Motor neuron (in vitro differentiated cells): ENCODE data around the gene RHBDF2. TPM values are rescaled to one million over a fixed set of nuclear protein-coding genes. Genes with fewer than 3 reads are reported as not detected.
"Not testable (repeated sequence)": the region's sequence is repeated elsewhere in the genome, so short reads cannot be mapped to it uniquely, and the experiment has no call there.

Experiments
- ATAC-seq, 8 experiments: fragments of 200-7000 bp; cut with Tn5 transposase; replicated peaks in 6 of 8; 2 replicates each; pipeline ENCODE4 v1.8.0; 2021; ENCODE audit warnings: mild to moderate bottlenecking in 8 of 8, moderate library complexity in 8 of 8
- H3K27ac ChIP-seq, 2 donors: fragments of 250-450 bp; sonication (Bioruptor Pico); 2 replicates each; pipeline ENCODE4 v1.9.0; 2021; ENCODE audit warnings: antibody characterized with exemption in 2 of 2, mild to moderate bottlenecking in 2 of 2, moderate library complexity in 1 of 2
- H3K4me1 ChIP-seq, 2 donors: fragments of 250-450 bp; sonication (Bioruptor Pico); replicated peaks in 1 of 2; 2 replicates each; pipeline ENCODE4 v1.6.1; 2021; ENCODE audit warnings: antibody characterized with exemption in 2 of 2, mild to moderate bottlenecking in 2 of 2, moderate library complexity in 1 of 2
- H3K4me3 ChIP-seq, 5 donors: fragments of 250-450 bp; sonication (Bioruptor Pico); 2 replicates each; pipeline ENCODE4 v1.9.0; 2021; ENCODE audit warnings: antibody characterized with exemption in 5 of 5, mild to moderate bottlenecking in 5 of 5, moderate library complexity in 4 of 5
- WGBS, 10 experiments: fragments of 450-650 bp; shearing (Covaris generic); methylation state at CpG; one replicate each; pipeline ENCODE4 v1.0.0; 2022; 5-methylcytosine and 5-hydroxymethylcytosine counted together
- in situ Hi-C, 9 experiments: fragments of 400-800 bp; cut with MboI; loops; one replicate each; pipeline ENCODE4 v1.15.0; 2021; ENCODE audit warnings: low sequenced_read_pairs in 9 of 9, low pct_unique_long_range_greater_than_20kb in 2 of 9; ENCODE audit not compliant: unreplicated experiment in 9 of 9
- total RNA-seq, 8 experiments: library from RNA; unstranded; fragments of 300-600 nt; gene quantifications; 2 replicates each; pipeline versions ENCODE4 v1.2.3 to v1.2.4, GENCODE V29; 2022

Gene RHBDF2
- total RNA-seq, 8 experiments from 2014 or later: 0.78 to 17.3 (median 2.8) TPM

DNA sequence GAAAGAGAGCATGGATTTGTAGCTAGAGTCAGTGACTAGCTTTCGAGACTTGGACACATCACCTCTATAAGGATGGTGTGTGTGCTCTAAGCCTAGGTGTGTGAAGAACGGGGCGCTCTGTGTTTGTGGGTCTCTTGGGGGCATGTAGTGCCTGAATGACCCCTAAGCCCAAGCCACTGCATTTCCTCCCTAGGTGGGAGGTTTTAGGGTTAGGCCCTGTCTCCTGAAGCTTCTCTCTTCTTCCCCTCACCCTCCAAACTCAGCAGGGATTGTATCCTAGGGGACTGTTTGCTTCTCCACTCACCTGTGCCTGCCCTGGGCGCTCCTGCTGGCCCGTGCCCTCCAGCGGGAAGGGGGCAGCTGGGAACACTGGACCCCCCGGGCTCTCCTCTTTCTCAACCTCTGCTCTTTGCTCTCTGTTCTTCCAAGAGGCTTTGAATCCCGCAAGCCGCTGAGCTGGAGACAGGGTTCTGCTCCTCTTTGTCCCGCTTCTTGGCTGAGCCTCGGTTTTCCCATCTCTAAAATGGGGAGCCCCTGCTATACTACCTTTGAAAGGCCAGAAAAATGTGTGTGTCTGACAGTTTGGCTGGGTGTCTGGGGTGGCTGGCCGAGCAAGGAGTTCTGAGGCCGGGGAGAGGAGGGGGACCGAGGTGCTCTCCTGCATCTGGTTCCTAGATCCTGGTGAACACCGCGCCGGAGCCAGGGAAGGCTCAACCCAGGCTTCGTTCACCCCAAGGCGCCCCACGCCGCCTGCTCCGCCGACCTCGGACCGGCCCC is 35.5 kb upstream of the RHBDF2 start:
- no peak for ATAC-seq
- H3K4me3 ChIP-seq: peak overlapping the region; percentile 32 to 49 (median 33)
- H3K27ac ChIP-seq: no peak overlapping the region
- in situ Hi-C loops: loop anchor here in 2 of 9 experiments (25.0 kb wide), 1 partner anchor 176 kb away; the partner anchor contains the start of gene MXRA7 (in 2 of the 2)
- H3K4me1 ChIP-seq: peaks cover 21 to 32% of the 10 kb centered on the region in 2 donors
- 45 to 100% (median 89%) methylated on average over 1 to 12 of the region's 25 CpGs; no CpG with 5 or more reads in 2 of the 10 experiments for WGBS, 10 experiments

DNA sequence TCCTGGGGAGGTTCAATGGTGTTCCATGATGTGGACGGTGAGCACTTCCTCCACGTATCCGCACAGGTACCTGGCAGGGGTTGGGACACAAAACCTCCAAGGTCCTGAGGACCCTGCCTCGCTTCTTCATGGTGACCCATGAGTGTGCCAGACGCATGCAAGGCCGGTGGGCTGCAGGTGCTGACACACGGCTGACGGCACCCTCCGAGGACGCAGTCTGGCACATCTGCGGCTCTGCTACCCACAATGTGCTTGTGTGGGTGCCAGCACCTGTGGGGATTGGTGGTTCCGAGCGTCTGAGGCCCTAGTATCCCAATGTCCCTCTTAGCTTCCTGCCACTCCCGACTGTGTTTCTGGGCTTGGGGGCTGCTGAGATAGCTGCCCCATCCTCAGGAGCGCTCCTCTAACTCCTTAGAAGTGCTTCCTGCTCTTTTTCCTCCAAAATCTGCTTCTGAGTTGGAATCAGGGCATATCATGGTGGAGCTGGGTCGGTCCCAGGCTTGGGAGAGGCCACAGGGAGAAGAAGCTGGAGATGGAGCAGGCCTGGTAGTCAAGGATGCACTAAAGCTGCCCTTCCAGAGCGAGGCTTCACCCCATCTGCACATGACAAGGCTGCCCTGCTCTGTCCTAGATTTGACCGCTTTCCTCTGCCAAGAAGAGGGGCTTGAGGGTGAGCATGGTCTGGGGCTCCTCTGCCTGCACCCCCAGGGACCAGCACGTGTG is 34.7 kb upstream of the RHBDF2 start:
- no peak for ATAC-seq
- WGBS, 10 experiments: 63 to 100% (median 82%) methylated on average over 1 to 7 of the region's 19 CpGs; no CpG with 5 or more reads in 5 of the 10 experiments
- in situ Hi-C loops: loop anchor here in 2 of 9 experiments (25.0 kb wide), 1 partner anchor 176 kb away; the partner anchor contains the start of gene MXRA7 (in 2 of the 2)
- Histone ChIP-seq H3K4me3 (no peak overlapping the region), H3K27ac (no peak overlapping the region), H3K4me1 (peaks cover 14 to 28% of the 10 kb centered on the region in 2 donors)

GRCh38 chr17:76534831-76535732 is 33.9 kb upstream of the RHBDF2 start:
- in situ Hi-C loops: loop anchor here in 2 of 9 experiments (25.0 kb wide), 1 partner anchor 177 kb away; the partner anchor contains the start of gene MXRA7 (in 2 of the 2)
- ATAC-seq: peak in 2 of 8 experiments; percentile 13 to 38
- WGBS, 10 experiments: 60 to 80% (median 63%) methylated on average over 1 to 3 of the region's 7 CpGs; no CpG with 5 or more reads in 6 of the 10 experiments
- Histone ChIP-seq H3K4me1 (peaks cover 16 to 27% of the 10 kb centered on the region in 2 donors), H3K4me3 (no peak overlapping the region), H3K27ac (no peak overlapping the region)

- in situ Hi-C loops: loop anchor here in 2 of 9 experiments (25.0 kb wide), 1 partner anchor 179 kb away; the partner anchor contains the start of gene MXRA7 (in 2 of the 2)
- 79 to 100% (median 94%) methylated on average over 2 to 8 of the region's 9 CpGs for WGBS, 10 experiments
Observed at GRCh38 chr17:76533640-76534359, 32.6 kb upstream of the RHBDF2 start.

DNA sequence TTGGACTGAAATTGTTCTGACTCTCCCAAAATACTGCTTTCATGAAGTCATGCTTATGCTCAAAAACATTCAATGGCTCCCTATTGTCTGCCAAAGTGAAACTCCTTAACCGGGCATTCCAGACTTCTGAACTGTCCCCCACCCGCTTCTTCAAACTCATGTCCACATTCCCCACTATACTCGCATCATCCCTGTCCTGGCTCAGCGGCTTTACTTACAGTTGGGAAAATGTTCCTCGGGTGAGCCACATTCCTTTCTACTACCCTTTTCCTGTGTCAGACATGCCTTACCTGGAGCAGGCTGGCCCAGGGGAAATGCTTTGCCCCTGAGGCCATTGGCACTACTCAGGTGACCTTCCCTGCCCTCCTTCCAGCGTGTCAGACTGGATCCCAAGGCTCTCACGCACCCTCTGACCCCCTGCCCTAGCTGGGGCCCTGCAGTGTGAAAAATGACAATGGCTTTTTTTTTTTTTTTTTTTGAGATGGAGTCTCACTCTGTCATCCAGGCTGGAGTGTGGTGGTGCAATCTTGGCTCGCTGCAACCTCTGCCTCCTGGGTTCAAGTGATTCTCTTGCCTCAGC is 30.9 kb upstream of the RHBDF2 start:
- WGBS, 10 experiments: 84 to 100% (median 92%) methylated on average over 2 to 6 of the region's 8 CpGs; no CpG with 5 or more reads in 3 of the 10 experiments
- ATAC-seq: no peak
- Histone ChIP-seq H3K27ac (no peak overlapping the region), H3K4me1 (peaks cover 29 to 36% of the 10 kb centered on the region in 2 donors), H3K4me3 (no peak overlapping the region)
- in situ Hi-C loops: loop anchor here in 2 of 9 experiments (25.0 kb wide), 1 partner anchor 180 kb away; the partner anchor contains the start of gene MXRA7 (in 2 of the 2)

More at GRCh38 chr17:76533640-76534359, 32.6 kb upstream of the RHBDF2 start:
- not testable (repeated sequence) for ATAC-seq, H3K27ac ChIP-seq, H3K4me3 ChIP-seq
- peaks cover 25 to 37% of the 10 kb centered on the region in 2 donors for H3K4me1 ChIP-seq

- H3K4me3 ChIP-seq: no peak overlapping the region
- no peak overlapping the region for H3K27ac ChIP-seq
- WGBS, 10 experiments: 73 to 100% (median 90%) methylated on average over 1 to 6 of the region's 18 CpGs; no CpG with 5 or more reads in 4 of the 10 experiments
- in situ Hi-C loops: loop anchor here in 2 of 9 experiments (25.0 kb wide), 1 partner anchor 181 kb away; the partner anchor contains the start of gene MXRA7 (in 2 of the 2)
- H3K4me1 ChIP-seq: peaks cover 29 to 37% of the 10 kb centered on the region in 2 donors
- ATAC-seq: no peak
Observed at GRCh38 chr17:76531486-76532038, 30.3 kb upstream of the RHBDF2 start.

DNA sequence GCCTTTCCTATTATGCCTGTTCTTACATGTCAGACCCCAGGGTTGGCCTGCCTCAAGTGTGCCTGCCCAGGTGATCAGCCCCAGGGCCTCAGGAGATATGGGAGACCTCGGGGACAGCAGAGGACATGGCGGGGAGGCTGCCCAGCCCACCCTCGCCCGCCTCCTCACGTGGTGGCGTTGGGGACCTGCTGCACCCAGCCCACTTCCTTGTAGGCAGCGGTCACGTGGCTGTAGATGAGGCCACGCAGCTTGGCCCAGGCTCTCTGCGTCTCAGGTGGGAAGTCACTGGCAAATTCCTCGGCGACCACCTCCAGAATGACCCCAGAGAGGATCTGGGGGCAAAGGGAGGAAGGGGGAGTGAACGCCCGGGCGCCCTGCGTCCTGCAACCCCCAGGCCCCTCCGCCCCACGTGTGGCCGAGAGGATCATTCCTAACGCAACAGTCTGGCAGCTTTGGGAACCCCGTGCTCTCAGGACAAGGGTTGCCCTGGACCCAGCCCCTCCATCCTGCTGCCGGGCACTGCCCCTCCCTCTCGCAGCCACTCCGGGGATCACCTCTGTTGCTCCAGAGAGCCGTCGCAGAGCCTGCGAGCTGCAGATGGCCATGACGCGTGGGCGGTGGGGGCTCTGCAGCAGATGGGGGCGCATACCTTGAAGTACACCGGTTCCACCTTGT is 29.7 kb upstream of the RHBDF2 start:
- Histone ChIP-seq H3K27ac (no peak overlapping the region), H3K4me3 (no peak overlapping the region), H3K4me1 (peaks cover 29 to 37% of the 10 kb centered on the region in 2 donors)
- in situ Hi-C loops: loop anchor here in 2 of 9 experiments (25.0 kb wide), 1 partner anchor 181 kb away; the partner anchor contains the start of gene MXRA7 (in 2 of the 2)
- ATAC-seq: no peak
- WGBS, 10 experiments: 100% methylated on average over 6 of the region's 32 CpGs; no CpG with 5 or more reads in 9 of the 10 experiments

GRCh38 chr17:76530095-76530723 is 29.0 kb upstream of the RHBDF2 start:
- WGBS, 10 experiments: 35 to 93% (median 56%) methylated on average over 2 to 5 of the region's 23 CpGs; no CpG with 5 or more reads in 5 of the 10 experiments
- peaks cover 30 to 37% of the 10 kb centered on the region in 2 donors for H3K4me1 ChIP-seq
- in situ Hi-C loops: loop anchor here in 2 of 9 experiments (25.0 kb wide), 1 partner anchor 182 kb away; the partner anchor contains the start of gene MXRA7 (in 2 of the 2)
- H3K4me3 ChIP-seq: no peak overlapping the region
- ATAC-seq: peak in 7 of 8 experiments; percentile 4 to 52 (median 34)
- H3K27ac ChIP-seq: peak overlapping the region in 1 of 2 donors; percentile 68

DNA sequence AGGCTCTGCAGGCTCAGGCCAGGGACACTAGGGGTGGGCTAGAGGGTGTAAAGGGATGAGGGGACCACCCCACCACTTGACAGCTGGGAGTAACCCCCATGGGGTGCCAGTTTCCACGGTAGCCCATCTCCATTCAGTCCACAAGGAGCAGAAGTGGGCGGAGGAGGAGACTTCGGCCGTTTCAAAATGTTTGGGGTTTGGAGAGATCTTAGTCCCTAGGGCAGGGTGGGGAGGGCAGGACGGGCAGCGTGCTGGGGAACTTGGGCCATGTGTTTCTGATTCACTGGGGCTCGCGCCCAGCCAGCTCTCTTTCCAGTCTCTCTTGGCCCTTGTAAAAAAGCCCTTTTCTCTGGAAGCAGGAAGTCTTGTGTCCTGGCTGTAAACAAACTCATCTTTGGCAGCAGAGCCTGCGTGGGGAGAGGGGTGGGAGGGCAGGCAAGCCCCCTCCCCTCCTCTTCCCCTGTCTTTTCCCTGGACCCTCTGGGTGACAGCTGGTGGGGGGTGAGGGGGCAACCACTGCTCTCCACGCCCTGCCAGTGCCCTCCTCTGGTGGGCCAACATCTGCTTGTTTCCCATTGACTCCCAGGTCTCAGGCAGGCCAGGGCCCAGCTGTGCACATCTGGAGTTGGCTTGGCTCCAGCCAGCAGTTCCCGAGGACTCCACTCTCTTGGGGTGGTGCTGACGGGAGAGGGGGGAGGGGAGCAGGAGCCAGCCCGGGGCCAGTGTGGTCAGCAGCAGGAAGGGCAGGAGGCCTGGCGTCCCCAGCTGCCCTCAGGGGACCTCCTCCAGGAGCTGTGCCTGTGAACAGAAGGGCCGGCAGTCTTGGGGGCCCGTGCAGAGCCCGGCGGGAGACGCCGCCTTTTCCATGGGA is 28.2 kb upstream of the RHBDF2 start:
- WGBS, 10 experiments: 60% methylated on average over 4 of the region's 20 CpGs; no CpG with 5 or more reads in 9 of the 10 experiments
- H3K4me3 ChIP-seq: no peak overlapping the region
- peak overlapping the region in 1 of 2 donors; percentile 68 for H3K27ac ChIP-seq
- in situ Hi-C loops: loop anchor here in 2 of 9 experiments (25.0 kb wide), 1 partner anchor 183 kb away; the partner anchor contains the start of gene MXRA7 (in 2 of the 2)
- ATAC-seq: peak; percentile 12 to 85 (median 22)
- peaks cover 37 to 41% of the 10 kb centered on the region in 2 donors for H3K4me1 ChIP-seq
